ENCODE data around the gene ABCC9.

ABCC9 gene

GRCh38 chr12:21945002-21945401 is 3.8 kb upstream of the ABCC9 start:
- H3K4me2 ChIP-seq, result no peak overlapping the region
- H2AFZ ChIP-seq (ENCODE audit: low read depth), result no peak overlapping the region
- no peak for TF ChIP-seq CTCF (conservative IDR thresholded peaks at IDR 0.05; ENCODE audit: low read depth, low read length)
- H3K36me3 ChIP-seq (ENCODE audit: insufficient read depth), result no peaks in the 10 kb centered on the region
- H3K27me3 ChIP-seq (ENCODE audit: insufficient read depth, low read depth), result no peaks in the 10 kb centered on the region
- H3K4me1 ChIP-seq (ENCODE audit: low read depth, poor library complexity, severe bottlenecking), result no peaks in the 10 kb centered on the region
- H4K20me1 ChIP-seq (ENCODE audit: insufficient read depth), result no peaks in the 10 kb centered on the region
- no peak overlapping the region for H3K9ac ChIP-seq
- no peaks in the 10 kb centered on the region for H3K79me2 ChIP-seq (ENCODE audit: insufficient read depth, low read depth)
- H3K27ac ChIP-seq, result no peak overlapping the region
- no peak overlapping the region for H3K4me3 ChIP-seq (IDR thresholded peaks at IDR 0.05; ENCODE audit: insufficient read depth, low read depth, low read length)

- no peak overlapping the region for H3K27ac ChIP-seq
- no peaks in the 10 kb centered on the region for H3K36me3 ChIP-seq (ENCODE audit: insufficient read depth)
- H3K9ac ChIP-seq, result no peak overlapping the region
- H3K79me2 ChIP-seq (ENCODE audit: insufficient read depth, low read depth), result no peaks in the 10 kb centered on the region
- no peak for TF ChIP-seq CTCF (conservative IDR thresholded peaks at IDR 0.05; ENCODE audit: low read depth, low read length)
- no peaks in the 10 kb centered on the region for H3K27me3 ChIP-seq (ENCODE audit: insufficient read depth, low read depth)
- no peak overlapping the region for H3K4me3 ChIP-seq (IDR thresholded peaks at IDR 0.05; ENCODE audit: insufficient read depth, low read depth, low read length)
- H2AFZ ChIP-seq (ENCODE audit: low read depth), result no peak overlapping the region
- H3K4me2 ChIP-seq, result no peak overlapping the region
- no peaks in the 10 kb centered on the region for H4K20me1 ChIP-seq (ENCODE audit: insufficient read depth)
- no peaks in the 10 kb centered on the region for H3K4me1 ChIP-seq (ENCODE audit: low read depth, poor library complexity, severe bottlenecking)
These were observed 1.1 kb upstream of the ABCC9 start for GRCh38 chr12:21942377-21942703.

- Histone ChIP-seq H3K79me2 (ENCODE audit: insufficient read depth, low read depth) (no peaks in the 10 kb centered on the region), H3K4me2 (no peak overlapping the region), H3K27me3 (ENCODE audit: insufficient read depth, low read depth) (no peaks in the 10 kb centered on the region), H3K9ac (no peak overlapping the region), H3K27ac (no peak overlapping the region), H3K4me3 (IDR thresholded peaks at IDR 0.05; ENCODE audit: insufficient read depth, low read depth, low read length) (no peak overlapping the region), H2AFZ (ENCODE audit: low read depth) (no peak overlapping the region), H3K36me3 (ENCODE audit: insufficient read depth) (no peaks in the 10 kb centered on the region), H4K20me1 (ENCODE audit: insufficient read depth) (no peaks in the 10 kb centered on the region), H3K4me1 (ENCODE audit: low read depth, poor library complexity, severe bottlenecking) (no peaks in the 10 kb centered on the region)
- no peak for TF ChIP-seq CTCF (conservative IDR thresholded peaks at IDR 0.05; ENCODE audit: low read depth, low read length)
These were observed 515 bp upstream of the ABCC9 start for GRCh38 chr12:21941506-21942376.

GRCh38 chr12:21939435-21939834 is 1.8 kb downstream of the ABCC9 start:
- Histone ChIP-seq H3K36me3 (ENCODE audit: insufficient read depth) (no peaks in the 10 kb centered on the region), H3K79me2 (ENCODE audit: insufficient read depth, low read depth) (no peaks in the 10 kb centered on the region), H3K27me3 (ENCODE audit: insufficient read depth, low read depth) (no peaks in the 10 kb centered on the region), H2AFZ (ENCODE audit: low read depth) (no peak overlapping the region), H3K4me2 (no peak overlapping the region), H4K20me1 (ENCODE audit: insufficient read depth) (no peaks in the 10 kb centered on the region), H3K4me1 (ENCODE audit: low read depth, poor library complexity, severe bottlenecking) (no peaks in the 10 kb centered on the region), H3K9ac (no peak overlapping the region), H3K27ac (no peak overlapping the region), H3K4me3 (IDR thresholded peaks at IDR 0.05; ENCODE audit: insufficient read depth, low read depth, low read length) (no peak overlapping the region)
- TF ChIP-seq CTCF (conservative IDR thresholded peaks at IDR 0.05; ENCODE audit: low read depth, low read length), result no peak

Measured in KMS-11 (cell line).